Sciatic nerve (tissue), 2 donors: ENCODE results near the gene PHF2. TPM values are rescaled to one million over a fixed set of nuclear protein-coding genes. Genes with fewer than 3 reads are reported as not detected.

ENCODE experiments used
- ATAC-seq: fragments of 200-7000 bp; cut with Tn5 transposase; one replicate; pipeline ENCODE4 v1.9.1; 2020; ENCODE audit warnings: mild to moderate bottlenecking, moderate library complexity
- DNase-seq: peaks from one replicate; pipeline ENCODE4 v3.0.0-alpha.2; 2020; ENCODE audit warnings: low spot score
- intact Hi-C: fragments of 100-400 bp; cut with DNase I; formaldehyde crosslinking; loops from one replicate; pipeline ENCODE4 v1.14.2; 2022
- total RNA-seq: library from RNA; stranded (reverse); fragmentation: NEBNext Ultra II Directional; extraction: Animal tissue kit (Norgen Biotek cat#: 25700); gene quantifications from one replicate; pipeline ENCODE4 v1.2.1, GENCODE V29; 2021
- donor health status: DM: no; HTN: no; CAD: no.
- donor health status: DM: no; HTN: no; CAD: no.

Gene PHF2
- total RNA-seq: 41.5 TPM

DNA sequence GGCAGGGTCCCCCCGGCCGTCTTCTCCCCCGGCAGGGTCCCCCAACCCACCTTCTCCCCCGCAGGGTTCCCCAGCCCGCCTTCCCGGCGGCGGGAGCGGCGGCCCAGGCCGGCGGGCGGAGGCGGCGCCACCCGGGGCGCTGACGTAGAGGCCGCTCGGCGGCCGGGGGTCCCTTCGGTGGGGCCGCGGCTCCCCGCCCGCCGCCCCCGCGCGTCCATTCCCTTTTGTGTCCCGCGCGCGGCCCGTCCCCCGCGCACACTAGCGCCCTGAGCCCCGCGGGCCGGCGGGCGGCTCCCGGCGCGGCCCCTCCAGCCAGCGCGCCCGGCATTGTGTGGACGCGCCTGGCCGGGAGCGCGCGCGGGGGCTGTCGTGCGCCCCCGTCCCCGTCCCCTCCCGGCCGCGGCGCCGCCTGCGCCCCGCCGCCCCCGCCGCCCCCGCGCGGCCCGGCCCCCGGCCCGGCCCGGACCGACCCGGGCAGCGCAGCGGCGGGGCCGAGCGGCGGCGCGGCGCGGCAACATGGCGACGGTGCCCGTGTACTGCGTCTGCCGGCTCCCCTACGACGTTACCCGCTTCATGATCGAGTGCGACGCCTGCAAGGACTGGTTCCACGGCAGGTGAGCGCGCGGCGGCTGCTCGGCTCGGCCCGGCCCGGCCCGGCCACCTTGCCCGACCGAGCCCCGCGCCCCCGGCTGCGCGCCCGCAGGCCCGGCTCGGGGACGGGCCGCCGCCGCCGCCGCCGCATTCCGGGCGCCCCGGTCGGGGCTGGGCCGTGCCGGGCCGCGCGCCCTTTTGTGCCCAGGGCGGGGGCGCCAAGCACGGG, at the start of gene PHF2:
TSS of gene PHF2 (plus strand) at position 327 of the 820 bp plus-strand sequence. CDS start at position 517, 190 bp downstream.
- no peak for DNase-seq
- intact Hi-C loops: no loop called here
- ATAC-seq: peak; percentile 33

DNA sequence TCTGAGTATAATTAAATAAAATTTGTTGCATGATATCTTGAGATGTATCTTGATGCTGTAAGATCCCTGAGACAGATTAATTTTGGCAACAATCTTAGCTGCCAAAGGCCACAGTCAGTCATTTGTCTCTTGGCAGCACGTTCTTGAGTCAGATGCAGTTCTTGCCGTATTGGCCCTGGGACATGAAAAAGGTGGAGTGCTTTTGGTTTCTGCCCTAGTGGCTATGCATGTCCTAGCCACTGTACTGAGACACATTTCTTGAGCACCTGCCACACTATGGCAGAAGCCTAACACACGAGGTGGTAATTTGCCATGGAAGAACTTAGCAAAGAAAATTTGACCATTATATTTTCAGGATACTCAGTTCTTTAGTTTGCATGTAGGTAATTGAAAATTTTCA, 45.0 kb upstream of the PHF2 start:
- intact Hi-C loops: no loop called here
- ATAC-seq: no peak
- no peak for DNase-seq

DNA sequence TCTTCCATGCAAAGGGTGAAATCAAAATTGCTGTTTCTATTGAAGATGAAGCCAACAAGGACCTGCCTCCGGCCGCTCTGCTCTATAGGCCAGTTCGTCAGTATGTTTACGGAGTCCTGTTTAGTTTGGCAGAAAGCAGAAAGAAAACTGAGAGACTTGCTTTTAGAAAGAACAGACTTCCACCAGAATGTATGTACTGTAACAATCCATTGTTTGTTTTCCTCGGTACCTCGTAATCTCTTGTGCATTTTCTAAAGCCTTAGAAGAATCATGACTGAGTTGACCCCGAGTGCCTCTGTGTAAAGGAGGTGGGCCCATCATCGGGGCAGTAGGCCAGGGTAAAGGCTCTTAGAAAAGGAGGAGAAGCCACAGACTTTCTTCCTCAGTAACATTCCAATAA, 44.2 kb upstream of the PHF2 start:
- ATAC-seq (no peak), DNase-seq (no peak)
- intact Hi-C loops: no loop called here

- intact Hi-C loops: no loop called here
- no peak for ATAC-seq
- no peak for DNase-seq
These were observed 42.5 kb upstream of the PHF2 start for GRCh38 chr9:93533863-93534262.

DNA sequence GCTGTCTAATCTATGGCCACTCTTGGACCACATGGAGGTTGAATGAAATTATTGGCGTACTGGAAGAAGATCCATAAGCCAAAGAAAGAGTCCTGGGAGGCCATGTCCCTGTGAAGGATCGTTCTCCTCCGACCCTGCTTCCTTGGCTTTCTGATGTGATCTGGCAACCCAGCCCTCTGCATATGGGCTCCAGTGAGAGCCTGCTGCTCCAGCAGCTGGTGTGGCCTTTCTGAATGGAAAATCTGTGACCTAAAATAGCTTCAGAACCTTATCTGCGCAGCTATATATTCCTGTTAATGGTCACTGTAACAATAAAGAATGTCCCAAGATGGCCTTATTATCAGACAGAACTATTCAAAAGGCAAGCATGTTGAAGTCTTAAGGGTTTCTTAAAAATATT, 40.2 kb upstream of the PHF2 start:
- no peak for ATAC-seq
- no peak for DNase-seq
- intact Hi-C loops: no loop called here

DNA sequence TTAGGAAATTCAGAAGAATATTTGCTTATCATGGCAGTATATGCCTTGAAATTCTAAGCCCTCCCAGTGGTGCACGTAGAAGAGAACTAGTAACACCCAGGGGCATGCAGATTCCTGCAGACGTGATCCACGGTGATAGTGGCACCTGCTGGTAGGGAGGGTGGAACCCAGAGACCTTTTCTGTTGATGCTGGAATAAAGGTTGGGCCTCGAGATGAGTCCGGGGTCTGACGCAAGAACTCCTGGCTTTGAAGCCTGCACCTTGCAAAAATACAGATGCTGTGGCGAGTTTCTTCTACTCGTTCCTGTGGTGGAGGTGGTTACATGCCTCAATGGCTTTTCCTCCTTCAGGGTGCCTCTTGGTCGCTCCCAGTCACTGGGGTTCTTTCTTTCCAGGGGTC, 39.5 kb upstream of the PHF2 start:
- no peak for ATAC-seq
- no peak for DNase-seq
- intact Hi-C loops: no loop called here

GRCh38 chr9:93540305-93540704, 36.1 kb upstream of the PHF2 start:
- DNase-seq (no peak), ATAC-seq (no peak)
- intact Hi-C loops: no loop called here

DNA sequence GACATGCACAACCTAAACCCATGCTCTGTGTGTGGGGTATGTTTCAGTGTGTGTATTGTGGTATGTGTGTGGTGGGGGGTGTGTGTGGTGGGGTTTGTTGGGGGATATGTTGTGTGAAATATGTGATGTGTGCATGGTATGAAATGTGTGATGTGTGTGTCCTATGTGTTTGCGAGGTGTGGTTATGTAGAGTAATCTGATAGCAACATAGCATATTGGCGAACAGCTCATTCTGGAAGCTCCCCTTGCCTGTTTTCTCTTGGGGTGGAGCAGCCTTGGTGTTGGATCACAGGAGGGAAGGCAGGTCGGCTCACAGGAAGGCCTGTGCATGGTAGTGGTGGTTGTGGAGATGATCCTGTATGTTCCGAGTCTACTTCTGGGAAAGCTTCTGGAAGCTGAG, 35.4 kb upstream of the PHF2 start:
- ATAC-seq: no peak
- intact Hi-C loops: no loop called here
- DNase-seq: no peak

DNA sequence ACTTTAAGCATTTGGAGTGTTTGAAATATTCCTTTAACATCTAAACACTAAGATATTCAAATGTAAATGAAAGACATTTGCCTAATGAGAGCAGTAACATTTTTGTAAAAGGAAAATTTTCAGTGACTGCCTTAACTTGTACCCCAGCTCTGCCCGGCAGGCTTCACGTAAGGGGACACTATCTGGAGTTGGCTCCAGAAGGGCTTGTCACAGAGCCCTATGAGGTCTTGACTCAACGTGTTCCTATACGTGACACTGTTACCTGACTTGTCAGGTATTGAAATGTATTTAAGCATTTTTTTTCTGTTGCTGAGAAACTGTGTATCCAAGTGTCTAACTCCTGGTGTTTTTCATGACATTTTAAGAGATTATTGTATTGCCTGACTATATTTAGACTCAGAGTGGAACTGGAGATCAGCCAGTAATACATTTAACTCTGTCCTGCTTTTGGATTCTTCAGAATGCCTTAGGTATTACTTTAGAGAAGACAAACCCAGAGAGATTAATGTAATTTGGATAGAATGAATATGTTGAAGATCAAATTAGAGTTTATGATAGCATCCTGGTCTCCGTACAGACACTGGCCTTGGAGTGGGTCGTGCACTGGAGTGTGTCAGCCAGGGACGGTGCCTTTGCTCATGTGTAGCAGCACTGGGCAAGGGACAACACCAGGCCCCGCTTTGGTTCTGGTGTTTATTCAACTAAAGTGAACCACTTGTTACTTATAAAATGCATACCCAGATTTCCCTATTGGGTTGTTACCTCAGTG, 34.6 kb upstream of the PHF2 start:
- no peak for ATAC-seq
- intact Hi-C loops: no loop called here

GRCh38 chr9:93543117-93543516, 33.3 kb upstream of the PHF2 start:
- ATAC-seq (no peak), DNase-seq (no peak)
- intact Hi-C loops: no loop called here

More for the DNA sequence above, 34.6 kb upstream of the PHF2 start:
- DNase-seq: no peak

GRCh38 chr9:93546356-93546755, 30.0 kb upstream of the PHF2 start:
- intact Hi-C loops: no loop called here
- DNase-seq: no peak
- no peak for ATAC-seq

DNA sequence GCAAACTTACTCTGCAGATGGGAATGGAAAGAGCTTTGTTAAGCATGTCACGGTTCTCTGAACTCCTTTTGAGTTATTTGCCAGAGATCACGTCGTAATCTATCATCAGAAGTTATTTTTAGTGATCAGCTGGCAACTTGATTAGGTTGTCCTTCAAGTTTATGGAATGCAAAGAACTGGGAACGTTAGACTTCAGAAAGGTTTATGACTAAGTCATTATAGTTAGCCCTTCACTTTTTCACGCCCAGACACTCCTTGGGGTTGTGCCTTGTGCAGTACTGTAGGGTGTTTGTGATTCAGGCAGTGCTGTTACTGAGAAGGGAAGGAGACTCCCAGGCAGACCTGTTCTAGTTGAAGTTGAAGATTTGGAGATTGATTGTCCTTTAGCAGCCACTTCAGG, 26.8 kb upstream of the PHF2 start:
- DNase-seq: no peak
- ATAC-seq: no peak
- intact Hi-C loops: no loop called here

DNA sequence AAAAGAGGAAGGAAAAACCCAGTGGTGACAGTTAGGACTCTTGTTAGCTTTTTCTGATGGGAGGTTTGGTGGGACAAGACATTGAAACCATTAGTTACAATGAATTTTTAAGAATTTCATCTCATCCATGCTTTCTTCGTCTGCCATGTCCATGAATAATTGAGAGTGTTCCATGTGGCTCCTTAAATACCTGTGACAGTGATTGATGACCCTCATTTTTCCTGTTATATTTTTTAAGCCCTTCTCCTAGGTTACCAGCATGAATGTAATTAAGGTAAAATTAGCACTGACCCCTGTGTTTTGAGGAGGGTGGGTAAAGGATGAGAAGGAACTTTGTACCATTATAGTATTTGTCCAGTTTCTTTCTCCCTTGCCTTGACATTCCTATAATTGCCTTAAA, 23.5 kb upstream of the PHF2 start:
- no peak for DNase-seq

DNA sequence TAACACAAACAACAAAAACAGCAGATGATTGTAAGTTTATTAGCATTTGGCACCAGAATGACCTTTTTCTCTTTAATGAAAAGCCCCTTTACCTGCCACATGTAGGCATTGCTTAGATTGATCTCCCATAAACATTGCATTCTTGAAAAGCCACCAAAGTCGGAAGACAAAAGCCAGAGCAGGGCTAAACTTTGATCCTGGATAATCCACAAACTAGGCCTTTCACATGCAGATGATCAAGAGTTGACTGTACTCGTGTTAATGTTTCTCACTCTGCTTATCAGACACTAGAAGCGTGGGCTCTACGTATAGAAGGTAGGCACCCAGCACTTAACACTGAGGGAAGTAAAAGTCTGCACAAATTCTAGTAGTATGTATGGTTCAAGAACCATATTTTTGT, 21.0 kb upstream of the PHF2 start:
- ATAC-seq (no peak), DNase-seq (no peak)
- intact Hi-C loops: no loop called here

More for the DNA sequence above, 23.5 kb upstream of the PHF2 start:
- intact Hi-C loops: no loop called here
- ATAC-seq: no peak

GRCh38 chr9:93557366-93558137, 18.8 kb upstream of the PHF2 start:
- intact Hi-C loops: no loop called here
- DNase-seq (no peak), ATAC-seq (peak; percentile 59)

DNA sequence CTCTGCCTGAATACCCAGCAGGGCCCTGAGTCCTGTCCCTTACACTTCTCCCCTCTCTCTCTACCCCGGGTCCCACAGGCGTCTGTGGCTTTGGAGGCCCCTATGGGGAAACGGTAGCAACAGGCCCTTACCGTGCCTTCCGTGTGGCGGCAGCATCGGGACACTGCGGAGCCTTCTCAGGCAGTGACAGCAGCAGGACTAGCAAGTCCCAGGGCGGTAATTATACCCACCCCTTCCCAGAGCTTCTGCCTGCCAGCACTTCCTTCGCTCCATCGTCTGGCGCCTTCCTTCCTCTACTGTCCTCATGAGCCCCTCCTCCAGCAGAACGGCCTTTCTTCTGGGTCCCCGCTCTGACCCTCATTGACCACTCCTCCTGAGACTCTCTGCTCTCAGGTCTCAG, 17.9 kb upstream of the PHF2 start:
- no peak for DNase-seq
- peak; percentile 17 for ATAC-seq
- intact Hi-C loops: no loop called here

GRCh38 chr9:93560991-93561390, 15.4 kb upstream of the PHF2 start:
- DNase-seq: no peak
- ATAC-seq: no peak
- intact Hi-C loops: no loop called here

DNA sequence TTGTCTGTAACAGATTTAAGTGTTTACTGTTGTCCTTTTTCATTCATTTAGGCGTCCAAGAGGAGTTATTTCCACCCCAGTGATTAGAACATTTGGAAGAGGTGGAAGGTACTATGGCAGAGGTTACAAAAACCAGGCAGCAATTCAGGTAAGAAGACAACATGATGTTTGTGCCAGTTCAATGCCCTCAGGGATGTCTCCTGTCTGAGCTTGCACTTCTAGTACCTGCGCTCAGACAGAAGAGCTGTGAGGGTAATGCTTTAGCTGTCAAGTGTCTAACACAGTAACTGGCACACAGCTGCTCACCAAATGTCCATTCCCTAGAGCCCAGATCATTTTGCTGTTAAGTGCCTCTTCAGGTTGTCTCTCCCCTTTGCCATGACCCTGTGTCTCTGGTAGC, 14.2 kb upstream of the PHF2 start:
- intact Hi-C loops: no loop called here
- DNase-seq: no peak
- no peak for ATAC-seq

DNA sequence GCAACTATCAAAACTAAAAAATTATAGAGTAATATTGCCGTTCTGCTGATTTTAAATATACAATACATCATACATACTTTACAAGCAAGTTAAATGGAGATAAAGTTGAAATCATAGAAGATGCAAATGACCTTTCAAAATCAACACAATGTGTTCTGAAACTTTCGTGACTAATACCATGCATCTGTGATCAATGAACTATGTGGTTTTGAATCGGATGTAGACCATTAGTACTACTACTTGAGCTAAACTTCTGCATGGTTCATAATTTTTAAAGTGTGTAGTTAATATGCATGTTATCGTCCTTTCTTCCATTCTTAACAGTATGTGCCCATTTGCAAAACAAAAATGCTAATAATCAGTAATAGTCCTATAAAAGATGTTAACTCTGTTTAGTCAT, 11.3 kb upstream of the PHF2 start:
- intact Hi-C loops: no loop called here
- ATAC-seq: no peak

More for the DNA sequence above, 11.3 kb upstream of the PHF2 start:
- DNase-seq: no peak
